Peyer's patch (tissue), 4 donors: ENCODE results near the gene EFCAB7.
"Not testable (repeated sequence)": the region's sequence is repeated elsewhere in the genome, so short reads cannot be mapped to it uniquely, and the experiment has no call there.

Experiments
- POLR2A ChIP-seq, 2 donors: fragments of 450-650 bp; IDR thresholded peaks; one replicate each; pipeline ENCODE4 v1.5.1; 2017; ENCODE audit warnings: antibody characterized with exemption in 2 of 2, mild to moderate bottlenecking in 2 of 2, moderate library complexity in 2 of 2
- TF ChIP-seq, protein P1 (sequence below), 6 experiments: fragments of 450-650 bp in 4 of 6; fragments of 200-600 bp in 2 of 6; sonication (generic) in 1 of 6; IDR thresholded peaks; one replicate each; pipeline ENCODE4 v1.5.1; 2017 to 2019; ENCODE audit warnings: antibody characterized with exemption in 6 of 6, mild to moderate bottlenecking in 3 of 6, moderate library complexity in 1 of 6

DNA sequence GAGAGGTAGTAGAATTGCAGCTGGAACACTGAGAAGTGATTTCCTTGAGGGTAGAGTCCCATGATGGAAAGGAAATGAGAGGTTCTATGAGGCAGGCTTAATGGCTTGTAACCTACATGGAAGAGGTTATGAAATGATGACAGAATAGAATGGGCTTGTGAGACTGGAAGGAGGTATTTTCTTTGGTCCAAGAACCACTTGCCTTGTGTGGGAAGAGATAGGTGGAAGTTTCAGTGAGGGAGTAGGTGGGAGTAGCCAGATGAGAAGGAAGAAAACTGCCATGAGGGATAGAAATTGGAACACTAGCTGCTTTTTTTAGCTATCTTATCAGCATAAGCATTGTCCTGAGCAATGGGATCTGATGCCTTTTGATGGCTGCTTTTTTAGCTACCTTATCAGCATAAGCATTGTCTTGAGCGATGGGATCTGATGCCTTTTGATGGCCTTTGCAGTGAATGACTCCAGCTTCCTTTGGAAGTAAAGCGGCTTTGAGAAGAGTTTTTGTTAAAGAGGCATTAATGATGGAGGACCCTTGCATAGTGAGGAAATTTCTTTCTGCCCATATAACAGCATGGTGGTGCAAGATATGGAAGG lies 51.0 kb downstream of the EFCAB7 start:
- TF ChIP-seq, protein P1, sequence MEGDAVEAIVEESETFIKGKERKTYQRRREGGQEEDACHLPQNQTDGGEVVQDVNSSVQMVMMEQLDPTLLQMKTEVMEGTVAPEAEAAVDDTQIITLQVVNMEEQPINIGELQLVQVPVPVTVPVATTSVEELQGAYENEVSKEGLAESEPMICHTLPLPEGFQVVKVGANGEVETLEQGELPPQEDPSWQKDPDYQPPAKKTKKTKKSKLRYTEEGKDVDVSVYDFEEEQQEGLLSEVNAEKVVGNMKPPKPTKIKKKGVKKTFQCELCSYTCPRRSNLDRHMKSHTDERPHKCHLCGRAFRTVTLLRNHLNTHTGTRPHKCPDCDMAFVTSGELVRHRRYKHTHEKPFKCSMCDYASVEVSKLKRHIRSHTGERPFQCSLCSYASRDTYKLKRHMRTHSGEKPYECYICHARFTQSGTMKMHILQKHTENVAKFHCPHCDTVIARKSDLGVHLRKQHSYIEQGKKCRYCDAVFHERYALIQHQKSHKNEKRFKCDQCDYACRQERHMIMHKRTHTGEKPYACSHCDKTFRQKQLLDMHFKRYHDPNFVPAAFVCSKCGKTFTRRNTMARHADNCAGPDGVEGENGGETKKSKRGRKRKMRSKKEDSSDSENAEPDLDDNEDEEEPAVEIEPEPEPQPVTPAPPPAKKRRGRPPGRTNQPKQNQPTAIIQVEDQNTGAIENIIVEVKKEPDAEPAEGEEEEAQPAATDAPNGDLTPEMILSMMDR (IDR thresholded peaks at IDR 0.05): not testable (repeated sequence)
- not testable (repeated sequence) for TF ChIP-seq POLR2A (IDR thresholded peaks at IDR 0.05)
